Measurements from ENCODE around the gene INPP5E. TPM values are rescaled to one million over a fixed set of nuclear protein-coding genes. Genes with fewer than 3 reads are reported as not detected.

Gene INPP5E
- total RNA-seq, 1 donor = 8.3 TPM

GRCh38 chr9:136385015-136385414 is 54.6 kb downstream of the INPP5E start:
- no peaks in the 10 kb centered on the region for H3K9me3 ChIP-seq (ENCODE audit: low read depth, low read length)
- H4K20me1 ChIP-seq (ENCODE audit: insufficient read depth, low read length) = peaks cover 4% of the 10 kb centered on the region
- no peak overlapping the region for H2AFZ ChIP-seq (ENCODE audit: low read length)
- H3K4me1 ChIP-seq (ENCODE audit: insufficient read depth, low read length) = no peaks in the 10 kb centered on the region
- H3K36me3 ChIP-seq (ENCODE audit: insufficient read depth, low read length) = peaks cover 61% of the 10 kb centered on the region
- H3K27me3 ChIP-seq (ENCODE audit: insufficient read depth, low read length) = no peaks in the 10 kb centered on the region
- H3K4me2 ChIP-seq (ENCODE audit: insufficient read depth, low read length) = no peak overlapping the region
- H3K79me2 ChIP-seq (ENCODE audit: insufficient read depth, low read length) = no peaks in the 10 kb centered on the region
- no peak overlapping the region for H3K27ac ChIP-seq (ENCODE audit: low read depth, low read length)
- H3K4me3 ChIP-seq (ENCODE audit: insufficient read depth, low read length) = no peak overlapping the region
- DNase-seq (ENCODE audit: insufficient read length, low spot score, missing footprints) = no peak
- TF ChIP-seq, protein P1, sequence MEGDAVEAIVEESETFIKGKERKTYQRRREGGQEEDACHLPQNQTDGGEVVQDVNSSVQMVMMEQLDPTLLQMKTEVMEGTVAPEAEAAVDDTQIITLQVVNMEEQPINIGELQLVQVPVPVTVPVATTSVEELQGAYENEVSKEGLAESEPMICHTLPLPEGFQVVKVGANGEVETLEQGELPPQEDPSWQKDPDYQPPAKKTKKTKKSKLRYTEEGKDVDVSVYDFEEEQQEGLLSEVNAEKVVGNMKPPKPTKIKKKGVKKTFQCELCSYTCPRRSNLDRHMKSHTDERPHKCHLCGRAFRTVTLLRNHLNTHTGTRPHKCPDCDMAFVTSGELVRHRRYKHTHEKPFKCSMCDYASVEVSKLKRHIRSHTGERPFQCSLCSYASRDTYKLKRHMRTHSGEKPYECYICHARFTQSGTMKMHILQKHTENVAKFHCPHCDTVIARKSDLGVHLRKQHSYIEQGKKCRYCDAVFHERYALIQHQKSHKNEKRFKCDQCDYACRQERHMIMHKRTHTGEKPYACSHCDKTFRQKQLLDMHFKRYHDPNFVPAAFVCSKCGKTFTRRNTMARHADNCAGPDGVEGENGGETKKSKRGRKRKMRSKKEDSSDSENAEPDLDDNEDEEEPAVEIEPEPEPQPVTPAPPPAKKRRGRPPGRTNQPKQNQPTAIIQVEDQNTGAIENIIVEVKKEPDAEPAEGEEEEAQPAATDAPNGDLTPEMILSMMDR (IDR thresholded peaks at IDR 0.05; ENCODE audit: extremely low read depth, low read depth, low read length) = no peak

GRCh38 chr9:136383436-136383835 is 56.2 kb downstream of the INPP5E start:
- Histone ChIP-seq H3K9me3 (ENCODE audit: low read depth, low read length) (no peaks in the 10 kb centered on the region), H3K36me3 (ENCODE audit: insufficient read depth, low read length) (peaks cover 47% of the 10 kb centered on the region), H3K4me3 (ENCODE audit: insufficient read depth, low read length) (no peak overlapping the region), H3K27ac (ENCODE audit: low read depth, low read length) (no peak overlapping the region), H3K27me3 (ENCODE audit: insufficient read depth, low read length) (no peaks in the 10 kb centered on the region), H4K20me1 (ENCODE audit: insufficient read depth, low read length) (no peaks in the 10 kb centered on the region), H3K79me2 (ENCODE audit: insufficient read depth, low read length) (no peaks in the 10 kb centered on the region), H2AFZ (ENCODE audit: low read length) (no peak overlapping the region), H3K4me2 (ENCODE audit: insufficient read depth, low read length) (no peak overlapping the region), H3K4me1 (ENCODE audit: insufficient read depth, low read length) (no peaks in the 10 kb centered on the region)
- DNase-seq (ENCODE audit: insufficient read length, low spot score, missing footprints) = no peak
- TF ChIP-seq, protein P1 (IDR thresholded peaks at IDR 0.05; ENCODE audit: extremely low read depth, low read depth, low read length) = no peak

DNA sequence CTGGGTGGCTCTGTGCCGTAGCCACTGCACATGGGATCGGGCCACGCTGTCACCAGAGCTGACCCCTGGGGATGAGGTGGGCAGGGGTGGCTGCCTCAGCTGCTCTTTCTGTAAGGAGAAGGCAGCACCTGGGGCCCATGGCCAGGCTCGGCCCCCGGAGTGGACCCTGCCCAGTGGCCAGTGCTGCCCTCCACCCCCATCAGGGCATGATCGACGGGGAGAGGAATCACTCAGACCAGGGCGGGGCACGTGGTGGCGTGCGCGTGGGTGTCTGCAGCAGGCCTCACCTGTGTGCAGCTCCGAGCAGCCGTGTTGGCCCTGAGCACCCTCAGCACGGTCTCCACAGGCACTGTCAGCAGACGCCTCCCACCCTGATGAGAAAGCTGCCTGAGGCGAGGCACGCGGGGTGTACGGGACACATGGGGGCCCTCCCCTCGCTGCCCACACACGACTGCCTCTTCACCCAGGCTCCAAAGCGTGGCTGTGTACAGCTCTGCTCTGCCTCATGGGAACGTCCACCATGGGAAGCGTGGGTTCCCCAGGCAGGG is 57.6 kb downstream of the INPP5E start:
- no peaks in the 10 kb centered on the region for H3K79me2 ChIP-seq (ENCODE audit: insufficient read depth, low read length)
- no peaks in the 10 kb centered on the region for H4K20me1 ChIP-seq (ENCODE audit: insufficient read depth, low read length)
- no peak overlapping the region for H3K27ac ChIP-seq (ENCODE audit: low read depth, low read length)
- H2AFZ ChIP-seq (ENCODE audit: low read length) = no peak overlapping the region
- H3K27me3 ChIP-seq (ENCODE audit: insufficient read depth, low read length) = no peaks in the 10 kb centered on the region
- DNase-seq (ENCODE audit: insufficient read length, low spot score, missing footprints) = no peak
- H3K4me3 ChIP-seq (ENCODE audit: insufficient read depth, low read length) = no peak overlapping the region
- H3K36me3 ChIP-seq (ENCODE audit: insufficient read depth, low read length) = peaks cover 35% of the 10 kb centered on the region
- no peaks in the 10 kb centered on the region for H3K4me1 ChIP-seq (ENCODE audit: insufficient read depth, low read length)
- TF ChIP-seq, protein P1 (IDR thresholded peaks at IDR 0.05; ENCODE audit: extremely low read depth, low read depth, low read length) = no peak
- no peak overlapping the region for H3K4me2 ChIP-seq (ENCODE audit: insufficient read depth, low read length)
- no peaks in the 10 kb centered on the region for H3K9me3 ChIP-seq (ENCODE audit: low read depth, low read length)

- Histone ChIP-seq H3K4me2 (ENCODE audit: insufficient read depth, low read length) (no peak overlapping the region), H3K27me3 (ENCODE audit: insufficient read depth, low read length) (no peaks in the 10 kb centered on the region), H4K20me1 (ENCODE audit: insufficient read depth, low read length) (no peaks in the 10 kb centered on the region), H3K27ac (ENCODE audit: low read depth, low read length) (no peak overlapping the region), H3K4me3 (ENCODE audit: insufficient read depth, low read length) (no peak overlapping the region), H3K79me2 (ENCODE audit: insufficient read depth, low read length) (no peaks in the 10 kb centered on the region), H3K9me3 (ENCODE audit: low read depth, low read length) (no peaks in the 10 kb centered on the region), H3K36me3 (ENCODE audit: insufficient read depth, low read length) (peaks cover 31% of the 10 kb centered on the region), H3K4me1 (ENCODE audit: insufficient read depth, low read length) (no peaks in the 10 kb centered on the region), H2AFZ (ENCODE audit: low read length) (no peak overlapping the region)
- TF ChIP-seq, protein P1 (IDR thresholded peaks at IDR 0.05; ENCODE audit: extremely low read depth, low read depth, low read length) = no peak
- DNase-seq (ENCODE audit: insufficient read length, low spot score, missing footprints) = no peak
Measured at GRCh38 chr9:136381311-136381710, 58.3 kb downstream of the INPP5E start.

All from osteoblast (primary cell).